GM18519 (cell line): ENCODE measurements around the gene SRD5A1.
A peak's percentile ranks its signal among the peaks of the same experiment; 100 is the strongest.
"Not testable (repeated sequence)": the region's sequence is repeated elsewhere in the genome, so short reads cannot be mapped to it uniquely, and the experiment has no call there.

Experiments
- ATAC-seq: cut with Tn5 transposase; IDR thresholded peaks from one replicate; pipeline ENCODE4 v1.9.1; 2021; ENCODE audit warnings: mild to moderate bottlenecking, moderate library complexity; ENCODE audit not compliant: unreplicated experiment, low FRiP score

SRD5A1 gene

DNA sequence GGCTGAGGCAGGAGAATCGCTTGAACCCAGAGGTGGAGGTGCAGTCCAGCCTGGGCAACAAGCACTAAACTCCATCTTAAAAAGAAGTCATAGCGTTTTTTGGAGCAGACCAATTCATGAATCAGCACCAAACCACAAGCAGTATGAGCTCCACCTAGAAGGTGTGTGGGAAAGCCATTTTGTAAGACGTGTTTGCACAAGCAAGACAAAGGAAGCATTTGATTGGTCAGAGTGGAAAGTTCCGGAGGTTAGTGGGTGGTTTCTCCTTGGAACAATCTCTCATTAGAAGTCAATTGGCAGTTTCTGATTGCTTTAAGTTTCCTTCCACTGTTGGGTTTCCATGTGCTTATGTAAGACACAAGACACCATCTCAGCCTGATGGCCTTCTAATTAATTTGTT lies 5.0 kb downstream of the SRD5A1 start:
- no peak for ATAC-seq

- no peak for ATAC-seq
Observed at GRCh38 chr5:6642655-6643054, 9.4 kb downstream of the SRD5A1 start.

DNA sequence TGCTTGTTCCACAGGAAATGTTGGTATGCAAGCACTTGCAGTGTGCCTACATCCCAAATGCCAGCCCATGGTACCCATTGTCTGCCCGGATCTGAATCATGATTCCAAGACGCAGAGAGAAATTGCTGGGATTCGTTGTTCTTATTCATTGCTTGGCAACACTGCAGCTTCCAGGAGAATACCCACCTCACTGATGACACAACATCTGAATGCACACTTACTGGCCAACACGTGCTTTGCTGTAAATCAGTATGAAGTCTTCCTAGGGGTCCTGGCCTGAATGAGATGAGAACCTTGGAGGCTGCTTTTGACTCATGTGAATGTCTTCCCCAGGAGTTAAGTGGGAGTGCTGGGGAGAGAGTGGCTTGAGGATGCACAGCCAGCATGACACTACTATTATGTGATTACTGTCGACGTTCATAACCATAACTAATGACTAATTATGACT lies 11.6 kb downstream of the SRD5A1 start:
- ATAC-seq: no peak

GRCh38 chr5:6645571-6646362 lies 12.5 kb downstream of the SRD5A1 start:
- ATAC-seq: not testable (repeated sequence)

GRCh38 chr5:6649186-6649585 lies 15.9 kb downstream of the SRD5A1 start:
- ATAC-seq: no peak

DNA sequence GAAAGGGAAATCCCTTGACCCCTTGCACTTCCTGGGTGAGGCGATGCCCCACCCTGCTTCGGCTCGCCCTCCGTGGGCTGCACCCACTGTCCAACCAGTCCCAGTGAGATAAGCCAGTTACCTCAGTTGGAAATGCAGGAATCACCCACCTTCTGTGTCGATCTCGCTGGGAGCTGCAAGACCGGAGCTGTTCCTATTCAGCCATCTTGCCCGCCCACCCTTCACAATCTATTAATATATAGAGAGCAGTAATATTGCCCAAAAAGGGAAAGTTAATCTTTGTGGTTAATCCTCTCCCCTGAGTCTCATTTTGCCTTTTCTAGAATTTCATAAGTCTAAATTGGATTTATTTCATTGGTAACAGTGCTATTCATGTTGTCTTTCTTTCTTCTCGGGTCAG lies 16.4 kb downstream of the SRD5A1 start:
- no peak for ATAC-seq

DNA sequence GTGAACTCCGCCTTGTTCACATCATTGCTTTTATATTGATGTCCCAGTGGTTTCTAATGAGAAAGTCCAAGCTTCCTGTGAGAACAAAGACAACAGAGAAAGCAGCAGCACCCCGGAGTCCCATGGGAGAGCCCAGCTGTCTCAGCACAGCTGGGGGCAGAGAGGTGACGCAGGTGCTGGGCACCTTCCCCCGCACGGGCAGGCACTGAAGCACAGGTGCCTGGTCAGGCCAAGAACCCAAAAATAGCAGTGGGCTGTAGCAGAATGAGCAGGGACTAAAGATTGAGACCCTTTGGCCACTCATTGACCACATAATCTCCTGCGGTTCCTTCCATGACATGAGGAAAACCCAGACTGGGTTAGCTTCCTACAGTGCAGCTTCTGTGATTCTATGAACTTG lies 18.8 kb downstream of the SRD5A1 start:
- peak; percentile 69 for ATAC-seq

- ATAC-seq: no peak
Observed at GRCh38 chr5:6655432-6655831, 22.2 kb downstream of the SRD5A1 start.

- ATAC-seq: no peak
Observed at GRCh38 chr5:6656680-6657079, 23.4 kb downstream of the SRD5A1 start.

DNA sequence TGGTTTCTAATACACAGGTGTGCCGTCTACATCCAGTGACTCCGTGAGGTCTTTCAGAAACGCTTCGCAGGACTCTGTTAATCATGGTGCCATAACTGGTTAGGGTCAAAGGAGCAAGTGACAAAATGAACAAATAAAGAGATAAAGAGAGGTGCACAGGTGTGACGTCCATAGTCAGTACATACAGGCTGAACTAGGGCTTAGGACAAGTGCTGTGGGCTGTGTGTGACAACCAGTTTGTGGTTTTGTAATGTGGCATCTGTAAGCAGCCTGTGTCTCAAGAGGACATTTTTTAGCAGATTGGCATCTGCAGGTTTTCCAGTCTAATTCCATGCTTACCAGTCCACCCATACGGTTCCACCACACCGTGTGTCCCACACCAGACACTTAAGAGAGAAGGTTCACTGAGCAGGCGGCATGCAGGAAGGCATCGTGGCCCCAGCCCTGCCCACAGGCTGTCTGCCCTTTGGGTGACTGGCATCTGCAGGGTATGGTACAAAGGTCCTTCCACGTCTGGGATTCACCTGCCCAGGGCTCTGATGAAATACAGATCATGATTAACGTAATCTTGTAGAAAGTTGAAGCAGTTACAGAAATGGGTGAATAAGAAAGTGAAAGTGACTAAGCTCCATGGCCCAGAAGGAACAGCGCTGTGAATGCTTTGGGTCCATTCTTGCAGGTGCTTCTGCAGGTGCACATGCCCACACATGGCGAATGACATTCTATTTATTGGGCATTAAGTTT lies 26.9 kb downstream of the SRD5A1 start:
- peak; percentile 76 for ATAC-seq

- ATAC-seq: peak; percentile 25
Observed at GRCh38 chr5:6660688-6661087, 27.4 kb downstream of the SRD5A1 start.

GRCh38 chr5:6666762-6667161 lies 33.5 kb downstream of the SRD5A1 start:
- ATAC-seq: no peak

DNA sequence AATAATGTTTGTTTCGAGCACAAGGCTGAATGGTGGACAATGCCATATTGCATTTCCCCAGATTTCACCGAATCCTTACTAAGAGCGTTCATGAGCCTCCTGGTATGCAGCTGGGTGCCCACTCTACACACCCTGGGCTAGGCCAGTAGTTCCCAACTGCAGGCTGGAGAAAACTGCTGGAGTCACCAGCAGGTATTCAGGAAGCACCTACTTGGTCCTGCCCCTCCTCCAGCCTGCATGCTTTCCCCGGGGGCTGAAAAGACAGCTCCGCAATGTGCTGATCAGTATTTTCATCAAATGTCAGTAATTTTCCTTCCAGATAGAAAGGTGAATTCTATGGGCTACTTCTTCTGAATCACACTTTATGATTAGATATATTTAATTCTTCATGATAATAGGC lies 34.4 kb downstream of the SRD5A1 start:
- ATAC-seq: no peak

DNA sequence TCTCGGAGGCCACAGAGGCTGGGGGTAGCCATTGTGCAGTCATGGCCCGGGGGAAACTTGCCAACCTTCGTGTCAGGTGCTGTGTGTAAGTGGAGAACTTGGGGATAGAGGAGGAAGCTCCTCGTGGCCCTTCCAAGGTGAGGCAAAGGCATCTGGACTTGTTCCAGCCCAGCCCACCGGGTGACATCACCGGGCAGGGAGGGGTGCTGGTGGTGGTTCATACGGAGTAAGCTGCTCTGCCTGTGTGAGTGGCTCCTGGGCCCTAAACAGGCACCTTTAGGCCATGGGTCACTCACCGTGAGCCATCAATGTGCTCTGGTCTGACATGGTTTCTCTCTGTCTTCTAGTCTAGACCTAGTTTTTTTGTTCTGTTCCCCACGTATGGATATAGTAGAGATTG lies 35.5 kb downstream of the SRD5A1 start:
- not testable (repeated sequence) for ATAC-seq

DNA sequence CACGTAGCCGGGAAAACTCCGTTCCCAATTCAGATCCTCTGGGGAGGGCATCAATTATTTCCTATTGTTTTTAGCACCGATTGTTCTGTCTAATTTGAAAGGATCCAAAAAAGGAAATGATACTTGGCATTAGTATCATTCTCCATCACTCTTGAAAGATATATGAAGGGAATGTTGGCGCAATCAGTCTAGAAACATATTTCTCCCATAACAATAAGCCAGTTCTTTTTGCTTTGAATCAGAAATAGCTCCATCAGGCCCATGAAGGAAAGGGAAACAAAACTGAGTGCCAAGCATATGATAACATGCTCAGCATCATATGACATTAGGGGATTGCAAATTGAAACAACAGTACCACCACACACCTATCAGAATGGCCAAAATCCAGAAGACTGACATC lies 39.8 kb downstream of the SRD5A1 start:
- no peak for ATAC-seq

DNA sequence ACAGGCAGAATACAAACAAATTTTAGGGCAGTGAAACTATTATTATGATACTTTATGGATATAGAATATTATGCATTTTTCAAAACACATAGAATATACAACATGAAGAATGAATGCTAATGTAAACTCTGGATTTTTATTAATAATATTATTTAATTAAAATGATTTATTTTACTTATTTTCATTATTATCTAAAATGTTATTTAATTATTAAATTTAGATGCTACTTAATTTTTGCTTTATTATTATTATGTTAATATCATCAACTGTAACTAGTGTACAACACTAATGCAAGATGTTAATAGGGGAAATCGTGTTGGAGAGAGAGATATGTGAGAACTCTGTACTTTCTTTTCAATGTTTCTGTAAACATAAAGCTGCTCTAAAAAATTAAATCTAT lies 40.7 kb downstream of the SRD5A1 start:
- ATAC-seq: no peak

GRCh38 chr5:6674421-6674820 lies 41.2 kb downstream of the SRD5A1 start:
- ATAC-seq: no peak

DNA sequence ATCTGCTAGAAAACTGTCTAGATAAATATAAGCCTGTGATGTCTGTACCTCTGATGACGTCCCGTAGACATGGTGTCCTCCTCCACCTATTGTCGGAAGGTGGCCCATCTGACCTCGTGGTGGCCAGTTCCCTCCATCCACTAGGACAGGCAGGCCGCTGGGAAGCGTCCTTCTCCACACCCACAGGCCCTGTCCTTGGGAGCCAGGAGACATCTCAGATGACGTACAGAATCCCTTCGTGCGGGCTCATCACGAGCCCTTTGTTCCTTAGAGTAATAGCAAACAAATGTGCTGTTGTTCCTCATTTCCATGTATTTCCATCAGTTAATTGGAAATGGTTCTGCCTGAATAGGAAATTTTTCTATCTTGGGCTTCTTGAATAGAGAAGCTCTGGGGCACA lies 41.6 kb downstream of the SRD5A1 start:
- ATAC-seq: no peak

GRCh38 chr5:6675784-6676491 lies 42.7 kb downstream of the SRD5A1 start:
- ATAC-seq: no peak

DNA sequence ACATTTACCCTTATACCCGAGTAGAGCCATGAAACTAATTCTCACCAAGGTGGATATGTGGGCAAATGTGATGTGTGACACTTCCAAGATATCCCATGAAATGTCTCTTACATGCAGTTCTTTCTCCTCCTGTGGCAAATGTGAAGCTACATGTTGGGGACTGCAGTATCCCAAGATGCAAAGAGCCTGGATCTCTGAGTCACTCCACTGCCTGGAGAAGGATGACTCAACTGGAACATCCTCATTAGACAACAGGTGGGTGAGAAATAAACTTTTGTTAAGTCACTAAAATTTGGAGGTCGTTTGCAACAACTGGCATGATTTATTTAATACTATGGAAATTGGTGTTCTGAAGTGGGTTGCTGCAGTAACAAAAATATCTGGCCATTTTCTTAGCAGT lies 43.5 kb downstream of the SRD5A1 start:
- ATAC-seq: no peak

- ATAC-seq: no peak
Observed at GRCh38 chr5:6678385-6678784, 45.1 kb downstream of the SRD5A1 start.
